GM12864 (cell line): Measurements from ENCODE around the gene KDM4B.

Experiments
- DNase-seq: peaks from one replicate; pipeline ENCODE4 v3.0.0-alpha.2; 2011; ENCODE audit warnings: low read depth
- H3K4me3 ChIP-seq: 2 replicates; pipeline ENCODE4 v1.5.1; 2011; ENCODE audit warnings: mild to moderate bottlenecking, low read depth, low read length, control low read depth
- TF ChIP-seq, protein P1 (sequence below): IDR thresholded peaks from 2 replicates; pipeline ENCODE4 v1.5.1; 2011; ENCODE audit warnings: low read depth, mild to moderate bottlenecking, moderate library complexity, low read length, control low read depth, inconsistent platforms; ENCODE audit errors: missing control alignments

The KDM4B gene

DNA sequence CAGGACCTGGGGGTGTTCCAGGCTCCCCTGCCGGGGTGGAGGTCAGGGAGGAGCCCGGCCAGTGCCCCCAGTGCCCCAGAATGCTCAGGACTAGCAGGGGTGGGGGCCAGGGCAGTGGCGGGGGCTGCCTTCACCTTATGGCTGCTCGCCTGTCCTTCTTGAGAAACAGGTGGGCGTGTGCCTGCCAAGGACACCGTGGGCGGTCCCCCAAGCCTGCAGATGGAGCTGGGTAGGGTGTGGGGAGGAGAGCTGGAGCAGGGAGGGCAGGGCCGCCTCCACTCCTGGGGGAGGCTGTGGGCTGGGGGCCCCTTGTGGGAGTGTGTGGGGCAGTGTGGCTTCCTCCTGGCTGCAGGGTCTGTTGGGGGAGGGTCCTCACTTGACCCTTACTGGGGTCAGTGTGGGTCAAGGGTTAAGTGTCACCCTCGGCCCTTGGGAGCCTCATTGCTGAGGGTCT, 160.1 kb downstream of the KDM4B start:
- H3K4me3 ChIP-seq, result no peak overlapping the region
- DNase-seq, result no peak
- TF ChIP-seq, protein P1, sequence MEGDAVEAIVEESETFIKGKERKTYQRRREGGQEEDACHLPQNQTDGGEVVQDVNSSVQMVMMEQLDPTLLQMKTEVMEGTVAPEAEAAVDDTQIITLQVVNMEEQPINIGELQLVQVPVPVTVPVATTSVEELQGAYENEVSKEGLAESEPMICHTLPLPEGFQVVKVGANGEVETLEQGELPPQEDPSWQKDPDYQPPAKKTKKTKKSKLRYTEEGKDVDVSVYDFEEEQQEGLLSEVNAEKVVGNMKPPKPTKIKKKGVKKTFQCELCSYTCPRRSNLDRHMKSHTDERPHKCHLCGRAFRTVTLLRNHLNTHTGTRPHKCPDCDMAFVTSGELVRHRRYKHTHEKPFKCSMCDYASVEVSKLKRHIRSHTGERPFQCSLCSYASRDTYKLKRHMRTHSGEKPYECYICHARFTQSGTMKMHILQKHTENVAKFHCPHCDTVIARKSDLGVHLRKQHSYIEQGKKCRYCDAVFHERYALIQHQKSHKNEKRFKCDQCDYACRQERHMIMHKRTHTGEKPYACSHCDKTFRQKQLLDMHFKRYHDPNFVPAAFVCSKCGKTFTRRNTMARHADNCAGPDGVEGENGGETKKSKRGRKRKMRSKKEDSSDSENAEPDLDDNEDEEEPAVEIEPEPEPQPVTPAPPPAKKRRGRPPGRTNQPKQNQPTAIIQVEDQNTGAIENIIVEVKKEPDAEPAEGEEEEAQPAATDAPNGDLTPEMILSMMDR, result no peak

DNA sequence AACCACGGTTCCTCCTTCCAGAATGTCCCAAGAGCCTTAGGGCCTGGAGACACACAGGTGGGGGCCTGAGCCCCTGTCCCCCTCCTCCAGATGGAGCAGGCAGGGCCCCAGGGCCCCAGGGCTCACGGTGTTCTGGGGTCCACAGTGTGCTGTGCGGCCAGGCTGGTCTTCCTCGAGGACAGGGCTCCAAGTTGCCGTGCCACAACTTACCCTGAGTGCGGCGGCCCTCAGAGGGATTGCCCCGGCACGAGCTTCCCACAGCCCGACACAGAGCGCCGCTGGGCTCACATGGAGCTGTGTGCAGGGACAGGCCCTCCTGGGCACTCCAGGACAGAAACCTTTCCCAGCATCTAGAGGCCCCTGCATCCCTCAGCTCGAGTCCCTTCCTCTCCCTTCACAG, 160.8 kb downstream of the KDM4B start:
- TF ChIP-seq, protein P1, result no peak
- no peak for DNase-seq
- H3K4me3 ChIP-seq, result peak overlapping the region; percentile 63

DNA sequence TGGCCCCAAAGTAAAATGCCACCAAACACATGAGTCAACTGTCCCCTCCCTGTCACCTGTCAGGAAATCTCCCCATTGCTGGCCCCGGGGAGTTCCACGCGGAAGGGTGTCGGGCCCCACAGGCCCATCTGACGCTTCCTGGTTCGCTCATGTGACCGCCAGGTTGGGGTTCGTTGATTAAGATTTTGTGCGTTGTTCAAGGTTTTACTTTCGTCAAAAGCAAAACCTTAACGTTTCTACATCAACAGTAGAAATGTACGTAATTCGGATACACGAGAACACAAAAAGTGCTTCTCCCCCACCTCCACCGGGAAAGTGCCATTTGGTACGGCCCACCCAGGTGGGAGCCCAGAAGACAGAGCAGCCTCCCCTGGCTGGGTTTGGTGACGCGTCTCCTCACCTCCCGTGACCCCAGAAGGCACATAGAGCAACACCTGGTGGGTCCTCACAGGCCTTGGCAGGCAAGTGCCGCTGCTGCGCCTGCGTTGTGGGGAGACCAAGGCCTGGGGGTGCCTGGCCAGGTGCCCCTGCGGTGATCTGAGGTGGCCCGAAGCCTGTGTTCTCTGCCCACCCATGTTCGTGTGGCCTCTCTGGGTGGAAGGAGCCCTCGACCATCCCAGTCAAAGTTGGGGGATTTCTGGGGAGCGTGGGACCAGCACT, 161.6 kb downstream of the KDM4B start:
- H3K4me3 ChIP-seq, result peak overlapping the region; percentile 63
- TF ChIP-seq, protein P1, result no peak
- DNase-seq, result peak; percentile 59

DNA sequence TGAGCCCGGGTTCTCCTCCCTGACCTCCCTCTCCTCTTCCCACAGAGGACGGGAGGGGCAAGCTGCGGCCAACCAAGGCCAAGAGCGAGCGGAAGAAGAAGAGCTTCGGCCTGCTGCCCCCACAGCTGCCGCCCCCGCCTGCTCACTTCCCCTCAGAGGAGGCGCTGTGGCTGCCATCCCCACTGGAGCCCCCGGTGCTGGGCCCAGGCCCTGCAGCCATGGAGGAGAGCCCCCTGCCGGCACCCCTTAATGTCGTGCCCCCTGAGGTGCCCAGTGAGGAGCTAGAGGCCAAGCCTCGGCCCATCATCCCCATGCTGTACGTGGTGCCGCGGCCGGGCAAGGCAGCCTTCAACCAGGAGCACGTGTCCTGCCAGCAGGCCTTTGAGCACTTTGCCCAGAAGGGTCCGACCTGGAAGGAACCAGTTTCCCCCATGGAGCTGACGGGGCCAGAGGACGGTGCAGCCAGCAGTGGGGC, 162.2 kb downstream of the KDM4B start:
- H3K4me3 ChIP-seq, result peak overlapping the region; percentile 63
- DNase-seq, result peak; percentile 38
- TF ChIP-seq, protein P1, result peak; percentile 34

DNA sequence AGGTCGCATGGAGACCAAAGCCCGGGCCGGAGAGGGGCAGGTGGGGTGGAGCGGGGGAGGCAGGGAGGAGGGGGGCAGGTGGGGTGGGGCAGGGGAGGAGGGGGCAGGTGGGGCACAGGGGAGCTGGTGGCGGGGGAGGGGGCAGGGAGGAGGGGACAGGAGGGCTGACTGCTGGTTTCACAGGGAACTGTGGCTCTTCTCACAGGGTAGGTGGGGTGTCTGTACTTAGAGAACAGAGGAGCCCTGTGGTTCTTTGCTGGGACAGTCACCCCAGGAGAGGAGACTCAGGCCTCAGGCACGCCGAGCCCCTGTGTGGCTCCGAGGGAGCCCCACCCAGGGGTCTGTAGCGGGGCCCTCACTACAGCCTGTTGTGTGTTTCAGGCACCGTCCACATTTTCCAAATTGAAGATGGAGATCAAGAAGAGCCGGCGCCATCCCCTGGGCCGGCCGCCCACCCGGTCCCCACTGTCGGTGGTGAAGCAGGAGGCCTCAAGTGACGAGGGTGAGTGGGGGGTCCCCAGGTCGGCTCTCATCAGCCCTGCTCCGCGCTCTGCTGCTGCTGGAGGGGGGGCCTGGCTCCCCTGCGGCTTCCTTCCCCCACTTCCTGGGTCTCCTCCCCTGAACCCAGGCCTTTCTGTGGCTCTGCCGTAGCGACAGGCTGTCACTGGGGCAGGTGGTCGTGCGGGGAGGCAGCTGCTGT, 162.7 kb downstream of the KDM4B start:
- H3K4me3 ChIP-seq, result peak overlapping the region; percentile 66
- DNase-seq, result no peak
- TF ChIP-seq, protein P1, result no peak

DNA sequence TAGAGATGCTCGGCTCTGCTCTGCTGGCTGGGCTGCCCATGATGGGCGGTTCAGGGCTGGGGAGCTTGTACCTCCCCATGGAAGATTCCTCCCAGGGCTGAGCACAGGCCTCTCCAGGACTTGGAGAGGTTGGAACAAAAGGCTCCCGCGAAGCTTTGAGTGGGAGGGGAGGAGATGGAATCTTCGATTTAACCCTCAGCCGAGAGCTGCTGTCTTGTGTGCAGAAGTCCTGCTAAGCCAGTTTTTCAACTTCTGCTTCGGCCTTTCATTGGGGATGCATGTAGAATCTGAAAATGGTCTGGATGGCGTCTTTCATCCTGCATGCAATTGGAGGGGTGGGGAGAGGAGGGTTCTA, 163.3 kb downstream of the KDM4B start:
- peak overlapping the region; percentile 66 for H3K4me3 ChIP-seq
- TF ChIP-seq, protein P1, result no peak
- no peak for DNase-seq
